ENCODE data around the gene FABP2.

DNA sequence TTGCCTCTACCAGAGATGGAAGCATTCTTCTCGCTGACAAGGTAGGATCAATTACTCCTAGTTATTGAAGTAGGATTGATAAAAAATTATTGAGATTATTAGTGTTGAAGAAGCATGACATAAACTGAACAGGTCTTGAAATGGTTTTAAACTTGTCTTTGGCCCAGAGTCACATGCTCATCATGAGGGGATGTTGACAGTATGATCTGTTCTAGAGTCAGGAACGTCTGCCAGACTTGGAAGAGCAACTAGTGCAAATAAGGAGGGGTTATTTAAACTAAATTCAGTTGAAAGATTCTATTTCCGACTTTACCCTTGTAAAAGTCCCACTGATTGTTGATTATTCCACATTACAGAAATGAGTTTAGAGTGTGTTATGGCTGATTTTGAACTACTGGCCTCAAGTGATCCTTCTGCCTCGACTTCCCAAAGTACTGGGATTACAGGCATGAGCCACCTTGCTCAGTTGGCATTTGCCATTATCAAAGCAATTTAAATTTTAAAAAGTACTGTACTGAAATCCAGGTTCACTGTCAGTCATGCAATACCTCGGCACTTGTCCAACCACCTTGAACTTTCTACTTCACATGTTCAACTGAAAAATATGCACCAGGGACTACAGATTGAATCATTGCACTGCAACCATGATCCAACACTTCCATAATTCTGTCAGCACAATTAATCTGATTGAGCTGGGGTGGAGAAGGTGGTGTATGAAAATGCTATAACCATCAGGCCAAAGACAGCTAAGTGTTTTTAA is 19.7 kb downstream of the FABP2 start:
- no peak for TF ChIP-seq EZH2 (IDR thresholded peaks at IDR 0.05; ENCODE audit: low read length)
- TF ChIP-seq, protein P1, sequence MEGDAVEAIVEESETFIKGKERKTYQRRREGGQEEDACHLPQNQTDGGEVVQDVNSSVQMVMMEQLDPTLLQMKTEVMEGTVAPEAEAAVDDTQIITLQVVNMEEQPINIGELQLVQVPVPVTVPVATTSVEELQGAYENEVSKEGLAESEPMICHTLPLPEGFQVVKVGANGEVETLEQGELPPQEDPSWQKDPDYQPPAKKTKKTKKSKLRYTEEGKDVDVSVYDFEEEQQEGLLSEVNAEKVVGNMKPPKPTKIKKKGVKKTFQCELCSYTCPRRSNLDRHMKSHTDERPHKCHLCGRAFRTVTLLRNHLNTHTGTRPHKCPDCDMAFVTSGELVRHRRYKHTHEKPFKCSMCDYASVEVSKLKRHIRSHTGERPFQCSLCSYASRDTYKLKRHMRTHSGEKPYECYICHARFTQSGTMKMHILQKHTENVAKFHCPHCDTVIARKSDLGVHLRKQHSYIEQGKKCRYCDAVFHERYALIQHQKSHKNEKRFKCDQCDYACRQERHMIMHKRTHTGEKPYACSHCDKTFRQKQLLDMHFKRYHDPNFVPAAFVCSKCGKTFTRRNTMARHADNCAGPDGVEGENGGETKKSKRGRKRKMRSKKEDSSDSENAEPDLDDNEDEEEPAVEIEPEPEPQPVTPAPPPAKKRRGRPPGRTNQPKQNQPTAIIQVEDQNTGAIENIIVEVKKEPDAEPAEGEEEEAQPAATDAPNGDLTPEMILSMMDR (optimal IDR thresholded peaks at IDR 0.05 in 1 of 3, IDR thresholded peaks at IDR 0.05 in 1 of 3, conservative IDR thresholded peaks at IDR 0.05 in 1 of 3; ENCODE audit: extremely low read depth in 1 of 3, insufficient read depth in 2 of 3, low read length in 3 of 3): no peak

All from keratinocyte (primary cell).